Smooth muscle cell (in vitro differentiated cells): ENCODE measurements around the gene LOX. TPM values are rescaled to one million over a fixed set of nuclear protein-coding genes. Genes with fewer than 3 reads are reported as not detected.

ENCODE experiments used
- DNase-seq: peaks from one replicate; lab custom pipeline; 2025; ENCODE audit not compliant: unreplicated experiment; lab: John Stamatoyannopoulos, UW
- H2AFZ ChIP-seq: fragments of 200-600 bp; sonication (generic); 2 replicates; pipeline ENCODE4 v1.6.0; 2016; ENCODE audit warnings: antibody characterized with exemption, low read depth, mild to moderate bottlenecking
- H3F3A ChIP-seq: fragments of 200-600 bp; sonication (generic); 2 replicates; pipeline ENCODE4 v1.6.0; 2017; ENCODE audit warnings: antibody characterized with exemption, low read depth
- H3K27ac ChIP-seq: fragments of 200-600 bp; sonication (generic); 2 replicates; pipeline ENCODE4 v1.5.1; 2016; ENCODE audit warnings: low read depth, mild to moderate bottlenecking
- H3K27me3 ChIP-seq: fragments of 200-600 bp; sonication (generic); 2 replicates; pipeline ENCODE4 v1.6.1; 2016; ENCODE audit warnings: low read depth, mild to moderate bottlenecking
- H3K36me3 ChIP-seq: fragments of 200-600 bp; sonication (generic); 2 replicates; pipeline ENCODE4 v1.5.1; 2016; ENCODE audit warnings: low read depth
- H3K4me1 ChIP-seq: fragments of 200-600 bp; sonication (generic); 2 replicates; pipeline ENCODE4 v1.5.1; 2016; ENCODE audit warnings: low read depth
- H3K4me2 ChIP-seq: fragments of 200-600 bp; sonication (generic); 2 replicates; pipeline ENCODE4 v1.6.0; 2016; ENCODE audit warnings: mild to moderate bottlenecking
- H3K4me3 ChIP-seq: fragments of 200-600 bp; sonication (generic); 2 replicates; pipeline ENCODE4 v1.5.1; 2016; ENCODE audit warnings: mild to moderate bottlenecking
- H3K79me2 ChIP-seq: fragments of 200-600 bp; sonication (generic); 2 replicates; pipeline ENCODE4 v1.6.0; 2016; ENCODE audit warnings: low read depth, mild to moderate bottlenecking
- H3K9ac ChIP-seq: fragments of 200-600 bp; sonication (generic); 2 replicates; pipeline ENCODE4 v1.6.0; 2016; ENCODE audit warnings: low read depth
- H3K9me3 ChIP-seq: fragments of 200-600 bp; sonication (generic); replicated peaks from 2 replicates; pipeline ENCODE4 v1.5.1; 2016; ENCODE audit warnings: low read depth
- H4K20me1 ChIP-seq: fragments of 200-600 bp; sonication (generic); 2 replicates; pipeline ENCODE4 v1.6.0; 2016; ENCODE audit warnings: low read depth
- WGBS: methylation state at CpG from one replicate; pipeline ENCODE4 v1.1.7; 2016; ENCODE audit warnings: low lambda C conversion rate; 5-methylcytosine and 5-hydroxymethylcytosine counted together
- polyA plus RNA-seq: library from polyadenylated mRNA; unstranded; fragments of >200 nt; fragmentation: Nextera tagmentation; extraction: Ambion mirVana; gene quantifications from 2 replicates; pipeline ENCODE4 v1.2.1, GENCODE V29; 2016
- total RNA-seq: library from RNA; depleted of rRNA; stranded (reverse); fragments of >200 nt; gene quantifications from 2 replicates; pipeline ENCODE4 v1.2.3, GENCODE V29; 2014
- TF ChIP-seq, protein P1 (sequence below): fragments of 200-600 bp; sonication (generic); IDR thresholded peaks from 2 replicates; pipeline ENCODE4 v1.5.1; 2017; ENCODE audit warnings: borderline replicate concordance, mild to moderate bottlenecking, antibody characterized with exemption; ENCODE audit not compliant: insufficient read depth, poor library complexity, severe bottlenecking

LOX gene
- total and polyA plus RNA-seq, 2 experiments from 2014 or later = 642 to 808 TPM

DNA sequence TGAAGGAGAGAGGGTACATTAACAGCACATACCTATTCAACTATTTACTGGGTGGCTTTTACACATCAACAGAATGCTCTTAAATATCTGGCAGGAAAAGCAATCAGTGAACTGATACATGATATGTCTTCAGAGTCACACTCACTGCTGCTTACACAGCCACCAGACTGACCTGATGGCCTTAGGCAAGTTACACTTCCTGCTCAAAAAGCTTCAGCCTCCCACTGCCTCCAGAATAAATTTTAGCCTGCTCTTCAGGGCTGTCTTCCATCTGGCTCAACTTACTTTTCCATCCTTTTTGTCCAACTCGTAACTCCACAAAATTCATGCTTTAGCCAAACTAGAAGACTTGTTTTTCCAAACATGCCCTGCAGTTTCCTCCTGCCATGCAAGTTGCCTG, 10.7 kb downstream of the LOX start:
- Histone ChIP-seq H3K36me3 (peaks cover 37% of the 10 kb centered on the region), H3K79me2 (peaks cover 21% of the 10 kb centered on the region), H3K27ac (peak overlapping the region; percentile 21), H3K4me3 (no peak overlapping the region), H3K4me1 (peaks cover 10% of the 10 kb centered on the region), H2AFZ (no peak overlapping the region), H4K20me1 (peaks cover 61% of the 10 kb centered on the region), H3K9me3 (no peaks in the 10 kb centered on the region), H3K27me3 (no peaks in the 10 kb centered on the region), H3F3A (peaks cover 9% of the 10 kb centered on the region), H3K4me2 (no peak overlapping the region), H3K9ac (no peak overlapping the region)
- TF ChIP-seq, protein P1, sequence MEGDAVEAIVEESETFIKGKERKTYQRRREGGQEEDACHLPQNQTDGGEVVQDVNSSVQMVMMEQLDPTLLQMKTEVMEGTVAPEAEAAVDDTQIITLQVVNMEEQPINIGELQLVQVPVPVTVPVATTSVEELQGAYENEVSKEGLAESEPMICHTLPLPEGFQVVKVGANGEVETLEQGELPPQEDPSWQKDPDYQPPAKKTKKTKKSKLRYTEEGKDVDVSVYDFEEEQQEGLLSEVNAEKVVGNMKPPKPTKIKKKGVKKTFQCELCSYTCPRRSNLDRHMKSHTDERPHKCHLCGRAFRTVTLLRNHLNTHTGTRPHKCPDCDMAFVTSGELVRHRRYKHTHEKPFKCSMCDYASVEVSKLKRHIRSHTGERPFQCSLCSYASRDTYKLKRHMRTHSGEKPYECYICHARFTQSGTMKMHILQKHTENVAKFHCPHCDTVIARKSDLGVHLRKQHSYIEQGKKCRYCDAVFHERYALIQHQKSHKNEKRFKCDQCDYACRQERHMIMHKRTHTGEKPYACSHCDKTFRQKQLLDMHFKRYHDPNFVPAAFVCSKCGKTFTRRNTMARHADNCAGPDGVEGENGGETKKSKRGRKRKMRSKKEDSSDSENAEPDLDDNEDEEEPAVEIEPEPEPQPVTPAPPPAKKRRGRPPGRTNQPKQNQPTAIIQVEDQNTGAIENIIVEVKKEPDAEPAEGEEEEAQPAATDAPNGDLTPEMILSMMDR = no peak
- 76% methylated on average over 1 of the region's 1 CpG for WGBS
- no peak for DNase-seq

DNA sequence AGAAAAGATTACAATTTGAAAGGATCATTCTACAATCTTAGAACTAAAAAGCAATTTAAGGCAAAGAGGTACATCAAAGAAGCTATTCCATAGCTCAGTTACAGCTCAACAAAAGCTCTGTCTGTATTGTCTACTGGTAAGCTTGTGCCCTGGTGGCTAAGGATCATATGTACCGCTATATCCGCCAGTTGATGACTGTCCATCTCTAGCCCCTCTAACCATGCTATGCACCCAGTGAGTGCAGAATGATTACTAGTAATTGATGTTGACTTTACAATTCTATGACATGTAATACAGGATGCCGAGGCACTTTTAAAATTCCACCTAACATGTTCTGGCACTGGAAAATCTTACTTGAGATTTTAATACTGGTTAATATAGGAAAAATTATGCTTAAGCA, 13.1 kb downstream of the LOX start:
- peaks cover 5% of the 10 kb centered on the region for H3F3A ChIP-seq
- peaks cover 19% of the 10 kb centered on the region for H3K4me1 ChIP-seq
- WGBS = 96% methylated on average over 3 of the region's 3 CpGs
- H3K27ac ChIP-seq = peak overlapping the region; percentile 77
- peaks cover 25% of the 10 kb centered on the region for H3K36me3 ChIP-seq
- no peak overlapping the region for H3K9ac ChIP-seq
- DNase-seq = no peak
- H2AFZ ChIP-seq = no peak overlapping the region
- H4K20me1 ChIP-seq = peaks cover 37% of the 10 kb centered on the region
- TF ChIP-seq, protein P1 = no peak
- H3K4me2 ChIP-seq = no peak overlapping the region
- no peaks in the 10 kb centered on the region for H3K27me3 ChIP-seq
- H3K4me3 ChIP-seq = no peak overlapping the region
- H3K79me2 ChIP-seq = peaks cover 3% of the 10 kb centered on the region
- no peaks in the 10 kb centered on the region for H3K9me3 ChIP-seq

DNA sequence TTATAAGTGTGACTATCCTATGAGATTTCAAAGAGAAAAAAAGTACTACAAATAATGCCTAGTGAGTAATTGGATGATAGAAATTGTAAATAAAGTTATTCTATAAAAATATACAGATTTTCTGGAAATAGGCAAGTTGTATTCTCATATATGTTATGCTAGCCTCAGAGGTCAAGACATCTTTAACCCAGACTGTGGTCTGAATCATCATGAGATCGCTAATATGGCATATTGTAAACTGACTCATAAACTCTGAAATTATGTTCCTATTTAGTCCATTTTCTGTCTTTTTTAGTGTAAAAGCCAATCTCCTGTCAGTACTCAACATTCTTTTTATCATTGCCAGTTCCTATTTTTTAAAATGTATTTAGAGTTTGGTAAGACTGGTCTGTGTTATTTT, 14.2 kb downstream of the LOX start:
- Histone ChIP-seq H3F3A (peaks cover 5% of the 10 kb centered on the region), H3K79me2 (peaks cover 3% of the 10 kb centered on the region), H3K4me2 (peak overlapping the region; percentile 19), H3K9me3 (no peaks in the 10 kb centered on the region), H3K27me3 (no peaks in the 10 kb centered on the region), H3K4me3 (no peak overlapping the region), H4K20me1 (peaks cover 26% of the 10 kb centered on the region), H3K4me1 (peaks cover 19% of the 10 kb centered on the region), H3K27ac (peak overlapping the region; percentile 77), H3K9ac (peak overlapping the region; percentile 11), H3K36me3 (peaks cover 13% of the 10 kb centered on the region), H2AFZ (no peak overlapping the region)
- TF ChIP-seq, protein P1 = no peak
- WGBS = 35% methylated on average over 1 of the region's 1 CpG
- DNase-seq = no peak

DNA sequence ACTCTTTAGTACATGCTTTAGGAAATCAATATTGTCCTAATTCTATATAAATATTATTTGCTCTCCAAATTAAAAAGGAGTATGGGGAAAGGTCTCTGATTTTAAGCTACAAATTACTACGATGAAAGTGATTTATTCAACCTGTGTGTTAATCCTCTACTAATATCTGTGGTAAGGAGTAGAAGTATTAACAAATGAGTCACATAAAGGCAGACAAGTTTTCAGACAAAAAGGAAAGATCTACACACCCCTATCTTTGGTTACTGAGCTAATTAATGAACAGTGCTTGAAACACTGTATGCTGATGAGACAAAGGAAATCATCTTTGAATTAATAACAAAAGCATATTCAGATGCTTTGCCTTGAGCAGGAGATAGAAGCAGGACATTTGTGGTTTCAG, 15.9 kb downstream of the LOX start:
- H3K27me3 ChIP-seq = no peaks in the 10 kb centered on the region
- H3K9me3 ChIP-seq = no peaks in the 10 kb centered on the region
- TF ChIP-seq, protein P1 = no peak
- no peak for DNase-seq
- peaks cover 13% of the 10 kb centered on the region for H3K36me3 ChIP-seq
- H3K4me3 ChIP-seq = no peak overlapping the region
- H3K27ac ChIP-seq = peak overlapping the region; percentile 77
- H3K4me1 ChIP-seq = peaks cover 19% of the 10 kb centered on the region
- H3K4me2 ChIP-seq = peak overlapping the region; percentile 58
- H4K20me1 ChIP-seq = peaks cover 9% of the 10 kb centered on the region
- peak overlapping the region; percentile 63 for H3K9ac ChIP-seq
- H3K79me2 ChIP-seq = no peaks in the 10 kb centered on the region
- no peaks in the 10 kb centered on the region for H3F3A ChIP-seq
- H2AFZ ChIP-seq = no peak overlapping the region
- 9% methylated on average over 1 of the region's 1 CpG for WGBS
